NCI-H524 treated with DMSO at 0.1 percent for 48 hours (cell line): ENCODE measurements around the gene HOXD11.

Experiments
- DNase-seq: peaks from one replicate; lab custom pipeline; 2025; lab: John Stamatoyannopoulos, UW

HOXD11 gene

GRCh38 chr2:176121190-176122051 lies 14.3 kb downstream of the HOXD11 start:
- no peak for DNase-seq

GRCh38 chr2:176122052-176122682 lies 15.1 kb downstream of the HOXD11 start:
- DNase-seq, result no peak

GRCh38 chr2:176122683-176123410 lies 15.8 kb downstream of the HOXD11 start, which contains the start of gene HOXD9:
TSS of gene HOXD9 (plus strand) at chr2:176122719. CDS start at chr2:176122769, 50 bp downstream.
- no peak for DNase-seq

GRCh38 chr2:176123411-176124109 lies 16.5 kb downstream of the HOXD11 start:
- no peak for DNase-seq

GRCh38 chr2:176124110-176124946 lies 17.2 kb downstream of the HOXD11 start:
- no peak for DNase-seq

- no peak for DNase-seq
Observed at GRCh38 chr2:176124947-176125771, 18.1 kb downstream of the HOXD11 start.

GRCh38 chr2:176125772-176126054 lies 18.6 kb downstream of the HOXD11 start:
- DNase-seq, result no peak

- DNase-seq, result no peak
Observed at GRCh38 chr2:176126929-176127773, 20.1 kb downstream of the HOXD11 start.

GRCh38 chr2:176127774-176128072 lies 20.6 kb downstream of the HOXD11 start:
- no peak for DNase-seq

GRCh38 chr2:176128172-176128981 lies 21.3 kb downstream of the HOXD11 start:
- DNase-seq, result no peak

GRCh38 chr2:176128982-176129796 lies 22.1 kb downstream of the HOXD11 start, which contains the start of gene HOXD8:
TSS of gene HOXD8 (plus strand) at chr2:176129705. CDS start at chr2:176130367, 662 bp downstream.
- DNase-seq, result no peak

GRCh38 chr2:176129813-176130146 lies 22.7 kb downstream of the HOXD11 start:
- DNase-seq, result no peak

- no peak for DNase-seq
Observed at GRCh38 chr2:176130147-176130956, 23.3 kb downstream of the HOXD11 start.

- DNase-seq, result no peak
Observed at GRCh38 chr2:176130957-176131847, 24.1 kb downstream of the HOXD11 start.

GRCh38 chr2:176131848-176132158 lies 24.7 kb downstream of the HOXD11 start:
- no peak for DNase-seq
